Astrocyte of the cerebellum (primary cell): Measurements from ENCODE around the gene INO80B.

Experiments
- DNase-seq: peaks from one replicate; pipeline ENCODE4 v3.0.0-alpha.2; 2011; ENCODE audit warnings: low read depth
- H3K4me3 ChIP-seq: 2 replicates; pipeline ENCODE4 v1.5.1; 2011; ENCODE audit warnings: mild to moderate bottlenecking, low read depth, low read length, moderate library complexity
- in situ Hi-C: cut with HindIII; loops from 2 replicates; pipeline ENCODE4 v1.10.0; 2017; ENCODE audit warnings: low sequenced_read_pairs
- TF ChIP-seq, protein P1 (sequence below): IDR thresholded peaks from 2 replicates; pipeline ENCODE4 v1.5.1; 2012; ENCODE audit warnings: low read length, low read depth, moderate library complexity, mild to moderate bottlenecking; ENCODE audit errors: missing control alignments

Gene INO80B

DNA sequence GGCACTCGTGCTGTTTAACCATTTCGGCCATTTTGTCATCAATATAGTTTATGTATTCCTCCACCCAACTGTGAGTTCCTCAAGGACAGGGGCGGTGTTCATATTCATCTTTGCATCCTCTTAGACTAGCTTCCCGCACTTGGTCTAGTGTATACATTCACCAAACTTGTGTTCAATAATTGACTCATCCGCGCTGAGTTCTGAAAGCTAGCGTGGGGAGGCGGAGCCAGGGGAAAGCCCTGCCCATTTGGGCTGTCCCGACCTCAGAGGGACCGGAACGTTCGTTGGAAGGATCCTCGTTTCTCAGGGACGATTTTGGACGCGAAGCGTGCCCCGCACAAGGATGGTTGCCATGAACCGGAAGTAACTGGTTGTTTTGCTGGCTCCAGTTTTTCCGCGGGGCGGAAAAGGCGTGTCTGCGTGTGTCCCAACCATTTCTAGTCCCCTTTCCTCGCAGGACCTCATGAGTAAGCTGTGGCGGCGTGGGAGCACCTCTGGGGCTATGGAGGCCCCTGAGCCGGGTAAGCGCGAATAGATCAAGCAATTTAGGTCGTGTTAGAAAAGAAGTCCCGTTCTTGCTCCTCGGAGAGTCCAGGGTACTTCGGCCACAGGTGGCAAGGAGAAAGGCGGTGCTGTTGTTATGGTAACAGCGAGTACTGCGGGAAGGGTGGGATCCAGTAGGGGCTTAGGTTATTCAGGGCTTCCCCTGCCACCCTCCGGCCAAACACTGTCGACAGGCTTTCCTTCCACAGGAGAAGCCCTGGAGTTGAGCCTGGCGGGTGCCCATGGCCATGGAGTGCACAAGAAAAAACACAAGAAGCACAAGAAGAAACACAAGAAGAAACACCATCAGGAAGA lies at the start of gene INO80B:
Gene INO80B, plus strand, starts transcription at position 434 of the 858 bp plus-strand sequence. Its CDS starts 30 bp downstream, at position 464.
- H3K4me3 ChIP-seq = peak within 1 kb of the TSS; percentile 88
- DNase-seq = peak; percentile 97
- TF ChIP-seq, protein P1, sequence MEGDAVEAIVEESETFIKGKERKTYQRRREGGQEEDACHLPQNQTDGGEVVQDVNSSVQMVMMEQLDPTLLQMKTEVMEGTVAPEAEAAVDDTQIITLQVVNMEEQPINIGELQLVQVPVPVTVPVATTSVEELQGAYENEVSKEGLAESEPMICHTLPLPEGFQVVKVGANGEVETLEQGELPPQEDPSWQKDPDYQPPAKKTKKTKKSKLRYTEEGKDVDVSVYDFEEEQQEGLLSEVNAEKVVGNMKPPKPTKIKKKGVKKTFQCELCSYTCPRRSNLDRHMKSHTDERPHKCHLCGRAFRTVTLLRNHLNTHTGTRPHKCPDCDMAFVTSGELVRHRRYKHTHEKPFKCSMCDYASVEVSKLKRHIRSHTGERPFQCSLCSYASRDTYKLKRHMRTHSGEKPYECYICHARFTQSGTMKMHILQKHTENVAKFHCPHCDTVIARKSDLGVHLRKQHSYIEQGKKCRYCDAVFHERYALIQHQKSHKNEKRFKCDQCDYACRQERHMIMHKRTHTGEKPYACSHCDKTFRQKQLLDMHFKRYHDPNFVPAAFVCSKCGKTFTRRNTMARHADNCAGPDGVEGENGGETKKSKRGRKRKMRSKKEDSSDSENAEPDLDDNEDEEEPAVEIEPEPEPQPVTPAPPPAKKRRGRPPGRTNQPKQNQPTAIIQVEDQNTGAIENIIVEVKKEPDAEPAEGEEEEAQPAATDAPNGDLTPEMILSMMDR = no peak
- in situ Hi-C loops = no loop called here

DNA sequence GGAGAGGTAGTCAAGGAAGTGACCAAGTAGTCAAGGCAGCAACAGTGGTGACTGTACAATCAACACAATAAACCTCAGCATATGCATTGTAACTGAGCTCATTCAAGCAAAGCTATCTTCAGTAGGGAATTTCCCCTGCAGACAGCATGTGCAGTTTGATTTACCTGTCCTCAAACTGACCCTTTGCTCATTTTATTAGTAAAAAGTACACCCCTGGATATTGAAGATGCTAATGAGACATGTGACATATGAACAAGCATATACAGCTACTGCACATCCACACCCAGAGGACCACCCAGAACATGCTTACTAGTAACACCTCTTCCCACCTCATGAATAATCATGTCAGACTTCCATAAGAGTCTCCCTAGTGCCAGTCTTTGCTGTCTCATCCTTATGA lies 48.9 kb upstream of the INO80B start:
- DNase-seq = no peak
- in situ Hi-C loops = no loop called here
- TF ChIP-seq, protein P1 = no peak
- H3K4me3 ChIP-seq = no peak overlapping the region

DNA sequence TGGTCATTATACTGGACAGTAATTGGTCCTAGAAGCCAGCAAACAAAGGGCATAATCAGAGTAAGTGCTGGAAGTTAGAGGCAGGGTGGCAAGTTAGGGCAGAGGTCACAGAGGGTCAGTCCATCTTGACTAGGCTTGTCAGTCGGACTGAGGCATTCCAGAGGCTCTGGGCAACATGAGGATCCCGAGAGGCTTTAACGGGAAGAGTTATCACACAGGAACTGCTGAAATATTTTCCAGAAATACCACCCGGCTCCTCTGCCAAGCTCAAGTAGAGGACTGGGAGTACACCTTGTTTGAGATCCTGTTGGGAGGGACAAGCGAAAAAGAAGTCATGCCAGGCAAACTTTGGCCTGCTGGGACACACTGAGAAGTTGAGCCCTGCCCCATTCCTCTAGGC lies 47.2 kb upstream of the INO80B start:
- H3K4me3 ChIP-seq = no peak overlapping the region
- in situ Hi-C loops = no loop called here
- TF ChIP-seq, protein P1 = no peak

DNA sequence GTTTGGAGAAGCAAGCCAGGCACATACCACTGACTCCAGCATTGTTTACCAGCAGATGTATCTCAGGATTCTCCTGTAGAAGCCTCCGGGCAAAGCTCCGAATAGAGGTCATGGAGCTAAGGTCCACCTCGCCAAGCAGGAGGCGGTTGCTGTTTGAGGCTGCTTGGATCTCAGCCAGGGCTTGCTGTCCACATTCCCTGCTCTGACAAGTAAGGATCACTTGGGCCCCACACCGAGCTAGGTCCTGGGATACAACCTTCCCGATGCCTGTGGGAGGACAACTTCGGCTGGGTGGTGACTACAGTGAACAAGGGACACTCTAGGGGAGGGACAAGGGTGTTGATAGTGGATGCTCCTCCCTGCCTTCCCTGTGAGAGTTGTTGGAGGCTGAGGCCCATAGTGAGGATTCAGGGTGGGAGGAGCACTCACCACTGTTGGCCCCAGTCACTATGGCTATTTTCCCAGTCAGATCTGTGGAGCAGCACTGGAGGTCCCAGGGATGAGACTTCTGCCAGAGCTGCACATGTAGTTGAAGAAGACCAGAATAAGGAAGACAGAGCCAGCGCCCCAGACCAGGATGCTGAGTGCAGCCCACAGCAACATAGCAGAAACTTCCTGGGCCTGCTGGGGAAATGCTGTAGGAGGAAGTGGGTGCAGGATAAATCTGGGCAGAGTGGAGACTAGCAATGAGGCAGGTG lies 41.7 kb upstream of the INO80B start:
- in situ Hi-C loops = no loop called here

More for the DNA sequence above, 47.2 kb upstream of the INO80B start:
- no peak for DNase-seq

DNA sequence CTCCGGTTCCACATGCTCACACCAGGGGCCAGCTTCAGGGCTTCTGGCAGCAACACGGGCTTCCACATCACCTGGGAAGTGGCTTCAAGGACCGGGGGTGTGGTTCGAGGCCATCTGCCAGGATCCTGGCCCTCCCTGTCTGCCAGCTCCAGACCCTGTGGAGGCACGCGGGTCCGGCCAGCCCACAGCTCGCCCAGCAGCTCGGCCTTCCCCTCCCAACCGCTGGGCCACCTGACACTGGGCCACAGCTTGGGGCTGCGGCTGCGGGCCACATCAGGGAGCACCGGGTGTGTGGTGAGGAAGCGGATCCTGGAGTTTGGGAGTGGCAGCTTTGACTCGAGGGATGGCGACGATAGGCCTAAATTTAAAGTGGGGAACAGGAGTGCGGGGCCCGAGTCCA lies 40.4 kb upstream of the INO80B start:
- TF ChIP-seq, protein P1 = no peak
- peak overlapping the region; percentile 34 for H3K4me3 ChIP-seq

More for the DNA sequence above, 41.7 kb upstream of the INO80B start:
- H3K4me3 ChIP-seq = no peak overlapping the region
- TF ChIP-seq, protein P1 = no peak
- DNase-seq = no peak

DNA sequence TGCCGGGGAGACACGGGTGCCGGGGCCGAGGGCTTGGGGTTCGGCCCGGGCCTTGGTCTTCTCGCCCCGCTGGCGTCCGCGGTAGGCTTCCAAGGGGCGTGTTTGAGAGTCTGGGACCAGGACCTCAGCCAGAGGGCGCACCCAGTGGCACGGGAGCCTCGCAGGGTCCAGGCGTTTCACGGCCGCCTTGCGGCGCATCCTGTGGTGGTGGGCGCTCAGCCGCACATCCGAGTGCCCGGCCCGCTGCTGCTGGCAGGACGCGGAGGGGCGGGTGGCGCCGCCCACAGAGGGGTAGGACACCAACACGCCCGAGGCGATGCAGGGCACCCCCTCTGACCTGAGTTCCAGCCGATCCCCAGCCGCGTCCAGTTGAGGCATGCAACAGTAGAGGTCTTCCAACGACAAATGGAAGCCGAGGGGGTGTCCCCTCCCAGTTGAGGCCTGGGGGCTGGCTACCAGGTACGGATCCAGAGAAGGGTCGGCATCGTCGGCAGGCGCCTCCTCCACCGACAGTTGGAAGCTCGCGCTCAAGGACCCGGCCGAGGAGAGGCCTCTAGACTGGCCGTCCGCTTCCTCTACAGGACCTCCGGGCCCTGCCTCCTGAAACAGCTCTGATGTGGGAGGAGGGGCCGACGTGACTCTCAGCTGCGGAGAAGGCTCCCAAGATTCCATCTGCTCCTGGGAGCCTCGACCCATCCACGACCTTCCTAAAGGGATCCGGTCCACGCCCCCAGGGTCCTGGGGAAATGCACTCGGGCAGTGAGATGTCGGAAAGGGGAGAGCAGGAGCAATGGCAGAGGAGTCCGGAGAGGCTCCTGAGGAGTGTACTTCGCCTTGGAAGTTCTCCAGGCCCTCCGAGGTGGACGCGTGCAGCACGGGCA lies 39.8 kb upstream of the INO80B start:
- peak overlapping the region; percentile 34 for H3K4me3 ChIP-seq
- in situ Hi-C loops = no loop called here
- TF ChIP-seq, protein P1 = peak; percentile 16
- no peak for DNase-seq

More for the DNA sequence above, 40.4 kb upstream of the INO80B start:
- DNase-seq = no peak
- in situ Hi-C loops = no loop called here
